Ovary (tissue), 9 donors: ENCODE results near the gene DGAT2. TPM values are rescaled to one million over a fixed set of nuclear protein-coding genes. Genes with fewer than 3 reads are reported as not detected.

Experiments used
- DNase-seq, 5 donors: peaks; one replicate each; pipeline ENCODE4 v3.0.0-alpha.2; 2019 to 2020
- H3K27ac ChIP-seq, 2 donors: fragments of 200-600 bp; one replicate each; pipeline versions ENCODE4 v1.5.1 to v1.8.0; 2019 to 2022
- H3K27me3 ChIP-seq: fragments of 200-600 bp; one replicate; pipeline ENCODE4 v1.8.0; 2022
- H3K36me3 ChIP-seq: fragments of 200-600 bp; sonication (generic); one replicate; pipeline ENCODE4 v1.5.1; 2019
- H3K4me1 ChIP-seq: one replicate; pipeline ENCODE4 v1.8.1; 2013; ENCODE audit warnings: mild to moderate bottlenecking, moderate library complexity; ENCODE audit not compliant: insufficient read depth
- H3K4me3 ChIP-seq: fragments of 200-600 bp; sonication (generic); one replicate; pipeline ENCODE4 v1.5.1; 2017
- H3K9me3 ChIP-seq, 2 donors: fragments of 200-600 bp in 1 of 2; sonication (generic) in 1 of 2; one replicate each; pipeline versions ENCODE4 v1.5.1 to v1.8.1; 2013 to 2019; ENCODE audit warnings: mild to moderate bottlenecking in 1 of 2, moderate library complexity in 1 of 2
- CTCF ChIP-seq, 3 donors: fragments of 450-650 bp in 2 of 3; fragments of 200-600 bp in 1 of 3; IDR thresholded peaks; one replicate each; pipeline versions ENCODE4 v1.5.1 to v1.8.0; 2016 to 2022; ENCODE audit warnings: antibody characterized with exemption in 3 of 3, mild to moderate bottlenecking in 1 of 3
- EP300 ChIP-seq: sonication (generic); formaldehyde crosslinking; IDR thresholded peaks from one replicate; pipeline ENCODE4 v1.6.1; 2017; ENCODE audit warnings: antibody characterized with exemption
- POLR2A ChIP-seq: fragments of 450-650 bp; IDR thresholded peaks from one replicate; pipeline ENCODE4 v1.6.1; 2017; ENCODE audit warnings: antibody characterized with exemption, mild to moderate bottlenecking, moderate library complexity
- WGBS, 3 donors: extraction: QIAGEN DNeasy Blood & Tissue Kit in 1 of 3; methylation state at CpG; one replicate each; pipeline versions ENCODE4 v1.1.5 to v1.1.7; 2013 to 2017; 5-methylcytosine and 5-hydroxymethylcytosine counted together
- intact Hi-C, 4 donors: fragments of 100-400 bp; cut with DNase I; formaldehyde crosslinking; loops; one replicate each; pipeline versions ENCODE4 v1.11.0 to v1.15.1; 2022 to 2023
- polyA plus RNA-seq, 2 donors: library from polyadenylated mRNA; stranded (reverse); fragments of 200-250 nt in 1 of 2; fragments of 350-450 nt in 1 of 2; fragmentation: Illumina TruSeq in 1 of 2; extraction: RNeasy Lipid Tissue Mini Kit (QIAGEN cat#74804) in 1 of 2; gene quantifications; one replicate each; pipeline ENCODE4 v1.2.3, GENCODE V29; 2013 to 2014
- total RNA-seq, 7 donors: library from RNA; depleted of rRNA in 2 of 7; stranded (reverse); fragments of >200 nt in 2 of 7; fragmentation: NEBNext Ultra II Directional in 3 of 7; extraction: Animal tissue kit (Norgen Biotek cat#: 25700) in 3 of 7; gene quantifications; one replicate each; pipeline versions ENCODE4 v1.1.0 to v1.2.4, GENCODE V29; 2016 to 2023
- donor health status: DM: no; HTN: no; CAD: no; lungs with moderate emphysema.
- donor health status: DM: no; HTN: no; CAD: no.
- donor health status: Bipolar disorder and iron deficiency.
- donor health status: DM: yes; HTN: yes; CAD: no.
- donor health status: DM: no; HTN: no; CAD: no.
- donor health status: DM: yes; HTN: yes; CAD: no.

The DGAT2 gene
- total and polyA plus RNA-seq, 9 donors, result 0.69 to 21.1 (median 1.6) TPM

GRCh38 chr11:75765116-75765515 lies 3.5 kb upstream of the DGAT2 start:
- H3K9me3 ChIP-seq, result no peaks in the 10 kb centered on the region
- intact Hi-C loops, result loop anchor here in 1 of 4 donors (5.0 kb wide), 1 partner anchor 218 kb away; no protein-coding TSS in a partner anchor
- 96 to 99% (median 97%) methylated on average over 3 of the region's 3 CpGs for WGBS, 3 donors
- H3K4me3 ChIP-seq, result no peak overlapping the region
- TF ChIP-seq EP300 (no peak), CTCF (IDR thresholded peaks at IDR 0.05) (no peak)
- H3K4me1 ChIP-seq, result peaks cover 2% of the 10 kb centered on the region
- H3K27ac ChIP-seq, result no peak overlapping the region
- H3K27me3 ChIP-seq, result no peaks in the 10 kb centered on the region
- no peaks in the 10 kb centered on the region for H3K36me3 ChIP-seq
- no peak for DNase-seq

GRCh38 chr11:75766443-75767227 lies 1.9 kb upstream of the DGAT2 start:
- 50 to 53% (median 53%) methylated on average over 4 of the region's 4 CpGs for WGBS, 3 donors
- intact Hi-C loops, result loop anchor here in 1 of 4 donors (5.0 kb wide), 1 partner anchor 219 kb away; no protein-coding TSS in a partner anchor
- TF ChIP-seq CTCF (IDR thresholded peaks at IDR 0.05) (no peak), POLR2A (no peak), EP300 (no peak)

GRCh38 chr11:75767228-75767572 lies 1.4 kb upstream of the DGAT2 start:
- WGBS, 3 donors, result 85 to 87% (median 85%) methylated on average over 6 of the region's 6 CpGs
- intact Hi-C loops, result loop anchor here in 1 of 4 donors (5.0 kb wide), 1 partner anchor 220 kb away; no protein-coding TSS in a partner anchor
- H3K27ac ChIP-seq, result no peak overlapping the region
- no peaks in the 10 kb centered on the region for H3K9me3 ChIP-seq
- H3K27me3 ChIP-seq, result no peaks in the 10 kb centered on the region
- H3K36me3 ChIP-seq, result no peaks in the 10 kb centered on the region
- no peak overlapping the region for H3K4me3 ChIP-seq
- DNase-seq, result no peak
- TF ChIP-seq EP300, result no peak
- TF ChIP-seq POLR2A, result no peak
- no peak for TF ChIP-seq CTCF (IDR thresholded peaks at IDR 0.05)
- peaks cover 2% of the 10 kb centered on the region for H3K4me1 ChIP-seq

More at GRCh38 chr11:75766443-75767227, 1.9 kb upstream of the DGAT2 start:
- Histone ChIP-seq H3K4me3 (no peak overlapping the region), H3K9me3 (no peaks in the 10 kb centered on the region), H3K27me3 (no peaks in the 10 kb centered on the region), H3K4me1 (peaks cover 2% of the 10 kb centered on the region), H3K27ac (no peak overlapping the region), H3K36me3 (no peaks in the 10 kb centered on the region)
- DNase-seq, result no peak

- peaks cover 2% of the 10 kb centered on the region for H3K4me1 ChIP-seq
- H3K9me3 ChIP-seq, result no peaks in the 10 kb centered on the region
- intact Hi-C loops, result loop anchor here in 1 of 4 donors (5.0 kb wide), 1 partner anchor 220 kb away; no protein-coding TSS in a partner anchor
- DNase-seq, result no peak
- no peak overlapping the region for H3K4me3 ChIP-seq
- no peak overlapping the region for H3K27ac ChIP-seq
- whole genome bisulfite sequencing, 3 donors, result 21 to 33% (median 30%) methylated on average over 1 of the region's 1 CpG
- H3K36me3 ChIP-seq, result no peaks in the 10 kb centered on the region
- no peaks in the 10 kb centered on the region for H3K27me3 ChIP-seq
- TF ChIP-seq POLR2A, result no peak
- no peak for TF ChIP-seq CTCF (IDR thresholded peaks at IDR 0.05)
- no peak for TF ChIP-seq EP300
Measured at GRCh38 chr11:75767793-75768111, 826 bp upstream of the DGAT2 start.
